NK-92 treated with Interleukin-12 subunit alpha and Interleukin-12 subunit beta, amount 100 ng/mL, for 24 hours (cell line): ENCODE results near the gene FBXO5.
"Not testable (repeated sequence)": the region's sequence is repeated elsewhere in the genome, so short reads cannot be mapped to it uniquely, and the experiment has no call there.

Experiments
- DNase-seq: peaks from one replicate; lab custom pipeline; 2025; lab: John Stamatoyannopoulos, UW

FBXO5 gene

GRCh38 chr6:152982904-152983636 is at the start of gene FBXO5:
Gene FBXO5, minus strand, starts transcription at chr6:152983041. Its CDS starts 82 bp downstream, at chr6:152982959.
- DNase-seq, result peak; percentile 97

GRCh38 chr6:153032255-153032882 is 49.5 kb upstream of the FBXO5 start:
- no peak for DNase-seq

GRCh38 chr6:153031335-153031955 is 48.6 kb upstream of the FBXO5 start:
- DNase-seq, result no peak

- DNase-seq, result no peak
These were observed 46.1 kb upstream of the FBXO5 start for GRCh38 chr6:153028963-153029362.

- no peak for DNase-seq
These were observed 45.4 kb upstream of the FBXO5 start for GRCh38 chr6:153028286-153028685.

- DNase-seq, result no peak
These were observed 44.6 kb upstream of the FBXO5 start for GRCh38 chr6:153027480-153027879.

GRCh38 chr6:153024709-153025017 is 41.8 kb upstream of the FBXO5 start:
- DNase-seq, result no peak

GRCh38 chr6:153023977-153024708 is 41.3 kb upstream of the FBXO5 start:
- DNase-seq, result peak; percentile 4

GRCh38 chr6:153018355-153018754 is 35.5 kb upstream of the FBXO5 start:
- no peak for DNase-seq

GRCh38 chr6:153016846-153017245 is 34.0 kb upstream of the FBXO5 start:
- no peak for DNase-seq

GRCh38 chr6:153015094-153015640 is 32.3 kb upstream of the FBXO5 start:
- no peak for DNase-seq

GRCh38 chr6:153013438-153013837 is 30.6 kb upstream of the FBXO5 start:
- no peak for DNase-seq

GRCh38 chr6:153012856-153013255 is 30.0 kb upstream of the FBXO5 start:
- DNase-seq, result no peak

GRCh38 chr6:153003366-153003690 is 20.5 kb upstream of the FBXO5 start:
- no peak for DNase-seq

GRCh38 chr6:153002613-153003365 is 19.9 kb upstream of the FBXO5 start, which contains the start of gene MTRF1L:
Gene MTRF1L, minus strand, starts transcription at chr6:153002709. Its CDS starts 24 bp downstream, at chr6:153002685.
- peak; percentile 85 for DNase-seq

GRCh38 chr6:153001767-153002612 is 19.1 kb upstream of the FBXO5 start:
- DNase-seq, result no peak

GRCh38 chr6:153000790-153001189 is 17.9 kb upstream of the FBXO5 start:
- not testable (repeated sequence) for DNase-seq

GRCh38 chr6:153000243-153000642 is 17.4 kb upstream of the FBXO5 start:
- no peak for DNase-seq

GRCh38 chr6:152999538-152999937 is 16.7 kb upstream of the FBXO5 start:
- not testable (repeated sequence) for DNase-seq

- no peak for DNase-seq
These were observed 11.0 kb upstream of the FBXO5 start for GRCh38 chr6:152993847-152994246.

- no peak for DNase-seq
These were observed 10.6 kb upstream of the FBXO5 start for GRCh38 chr6:152993431-152993830.
